ENCODE data around the gene GMEB1. TPM values are rescaled to one million over a fixed set of nuclear protein-coding genes. Genes with fewer than 3 reads are reported as not detected.

GMEB1 gene
- total RNA-seq, 1 donor from 2014 or later: 12.6 TPM

GRCh38 chr1:28766532-28767183, 98.1 kb downstream of the GMEB1 start:
- Histone ChIP-seq H3K36me3 (ENCODE audit: insufficient read depth, low read length) (peaks cover 27% of the 10 kb centered on the region), H3K27me3 (ENCODE audit: insufficient read depth, low read length) (no peaks in the 10 kb centered on the region), H3K9me3 (ENCODE audit: insufficient read depth, low read depth, low read length) (no peaks in the 10 kb centered on the region), H3K4me3 (ENCODE audit: insufficient read depth, low read depth, low read length) (no peak overlapping the region), H2AFZ (ENCODE audit: low read depth, low read length) (no peak overlapping the region), H3K9ac (ENCODE audit: low read length) (no peak overlapping the region), H3K4me2 (ENCODE audit: low read length) (no peak overlapping the region), H3K4me1 (ENCODE audit: insufficient read depth, low read length) (no peaks in the 10 kb centered on the region), H3K27ac (ENCODE audit: low read depth, low read length) (no peak overlapping the region), H4K20me1 (ENCODE audit: insufficient read depth, low read length) (peaks cover 80% of the 10 kb centered on the region), H3K79me2 (ENCODE audit: insufficient read depth, low read length) (peaks cover 86% of the 10 kb centered on the region)
- Mint-ChIP-seq H3K4me1 (ENCODE audit: low read depth, unreplicated experiment) (no peaks in the 10 kb centered on the region), H3K36me3 (ENCODE audit: low read depth, unreplicated experiment) (no peaks in the 10 kb centered on the region), H3K27me3 (ENCODE audit: low read depth, unreplicated experiment) (no peaks in the 10 kb centered on the region), H3K9me3 (ENCODE audit: unreplicated experiment) (no peaks in the 10 kb centered on the region), H3K27ac (ENCODE audit: unreplicated experiment) (no peak overlapping the region), H3K4me3 (ENCODE audit: unreplicated experiment) (no peak overlapping the region)
- no peak for TF ChIP-seq EZH2 (IDR thresholded peaks at IDR 0.05; ENCODE audit: insufficient read depth, low read length)
- DNase-seq (ENCODE audit: low read depth): no peak
- FAIRE-seq: no peak

Other genes starting within 250 kb of the GMEB1 start
- 21.8 and 23.7 TPM in 2 replicates for gene RCC1, start 162.7 kb upstream of the GMEB1 start, total RNA-seq
- gene TRNAU1AP, start 115.7 kb upstream of the GMEB1 start, total RNA-seq: 20.5 and 21.7 TPM in 2 replicates
- gene RAB42, start 76.5 kb upstream of the GMEB1 start, total RNA-seq: 1.2 and 2.1 TPM in 2 replicates
- 25.9 and 26.8 TPM in 2 replicates for gene TAF12, start 25.7 kb upstream of the GMEB1 start, total RNA-seq
- not detected in 2 replicates for gene RNU11, start 20.2 kb upstream of the GMEB1 start, total RNA-seq
- gene YTHDF2, start 68.2 kb downstream of the GMEB1 start, total RNA-seq: 91.3 and 97.5 TPM in 2 replicates
- 0.79 and 1.2 TPM in 2 replicates for gene OPRD1, start 143.4 kb downstream of the GMEB1 start, total RNA-seq
- 13.9 and 14.2 TPM in 2 replicates for gene EPB41, start 245.8 kb downstream of the GMEB1 start, total RNA-seq